22Rv1 (cell line): Measurements from ENCODE around the gene G3BP2.

Experiments used
- CTCF ChIP-seq: fragments of 450-650 bp; IDR thresholded peaks from 2 replicates; pipeline ENCODE4 v1.5.1; 2017; ENCODE audit warnings: mild to moderate bottlenecking
- ZFX ChIP-seq: fragments of 450-650 bp; IDR thresholded peaks from 2 replicates; pipeline ENCODE4 v1.6.1; 2017; ENCODE audit warnings: antibody characterized with exemption, borderline replicate concordance

- TF ChIP-seq CTCF (no peak), ZFX (no peak)
These were observed 25.2 kb upstream of the G3BP2 start for GRCh38 chr4:75698162-75698962.
